ENCODE measurements around the gene SNX12. TPM values are rescaled to one million over a fixed set of nuclear protein-coding genes. Genes with fewer than 3 reads are reported as not detected.

SNX12 gene
- polyA plus RNA-seq, 2 donors: 18.9 to 29.4 TPM

DNA sequence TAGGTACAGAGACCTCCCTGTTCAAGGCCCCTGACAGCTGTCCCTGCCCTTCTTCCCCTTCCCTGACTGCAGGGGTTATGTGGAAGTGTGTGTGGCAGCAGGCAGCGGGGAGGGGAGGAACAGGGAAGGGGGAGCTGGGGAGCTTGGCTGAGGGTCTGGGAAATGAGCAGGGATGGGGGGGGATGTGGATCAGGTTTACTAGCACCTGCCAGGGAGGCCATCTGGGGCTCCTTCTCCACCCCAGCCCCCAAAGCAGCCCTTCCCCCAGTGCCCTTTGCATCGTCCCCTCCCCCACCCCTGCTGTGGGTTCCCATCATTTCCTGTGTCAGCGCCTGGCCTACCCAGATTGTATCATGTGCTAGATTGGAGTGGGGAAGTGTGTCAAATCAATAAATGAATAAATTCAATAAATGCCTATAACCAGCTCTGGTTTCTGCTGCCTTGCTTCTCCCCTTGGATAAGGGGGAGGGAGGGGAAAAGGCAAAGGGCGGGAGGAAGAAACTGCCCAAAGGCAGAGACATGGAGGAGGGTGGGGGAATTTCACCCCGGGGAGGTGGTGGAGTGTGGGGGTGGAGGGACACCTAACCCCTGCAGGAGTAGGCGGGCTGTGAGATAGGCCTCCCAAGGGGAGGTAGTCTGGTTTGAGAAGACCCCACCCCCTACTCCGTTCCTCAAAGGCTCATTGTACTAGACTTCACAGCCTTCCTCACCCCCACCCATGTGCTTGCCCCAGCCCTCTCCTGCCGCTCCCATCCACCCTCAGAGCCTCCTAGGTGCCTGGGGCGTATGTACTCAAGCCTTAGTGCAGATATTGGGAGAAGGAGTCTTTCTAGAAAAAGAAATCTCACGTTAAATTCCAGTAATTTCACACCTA lies 35.2 kb upstream of the SNX12 start:
- Histone ChIP-seq H3K9me3 (ENCODE audit: control insufficient read depth in 2 of 2, insufficient read depth in 1 of 2, low read depth in 1 of 2, low read length in 1 of 2) (no peaks in the 10 kb centered on the region), H3K27me3 (ENCODE audit: control insufficient read depth in 1 of 2, insufficient read depth in 2 of 2, low read length in 2 of 2) (no peaks in the 10 kb centered on the region), H3K4me3 (ENCODE audit: low read depth in 1 of 2, low read length in 2 of 2) (no peak overlapping the region), H3K4me1 (ENCODE audit: control insufficient read depth in 2 of 2, insufficient read depth in 2 of 2, low read length in 1 of 2) (no peaks in the 10 kb centered on the region), H3K36me3 (ENCODE audit: control insufficient read depth in 2 of 2, insufficient read depth in 2 of 2, low read length in 1 of 2) (no peaks in the 10 kb centered on the region), H3K27ac (ENCODE audit: low read depth in 2 of 2, low read length in 1 of 2) (peak overlapping the region in 1 of 2 donors; percentile 63)
- WGBS, 2 donors: 33 to 35% methylated on average over 8 to 10 of the region's 10 CpGs

DNA sequence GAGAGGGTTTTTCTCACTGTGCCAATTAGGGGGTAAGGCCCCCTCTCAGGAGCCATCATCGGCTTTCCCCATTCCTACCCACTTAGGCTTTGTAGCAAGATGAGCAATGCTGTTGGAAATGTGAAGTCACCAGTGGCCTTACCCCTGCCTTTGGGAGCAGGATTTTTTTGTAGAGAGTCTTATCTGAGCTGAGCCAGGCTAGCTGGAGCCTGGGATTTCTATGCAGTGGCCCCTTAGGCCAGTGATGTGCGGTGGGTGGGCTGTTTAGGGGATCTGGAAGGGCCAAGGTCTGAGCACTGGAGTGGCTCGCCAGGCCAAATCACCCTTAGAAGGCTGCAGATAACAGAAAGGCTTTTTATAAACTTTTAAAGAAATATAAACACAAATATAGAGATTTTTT lies 34.2 kb upstream of the SNX12 start:
- no peak overlapping the region for H3K27ac ChIP-seq (ENCODE audit: low read depth in 2 of 2, low read length in 1 of 2)
- H3K4me1 ChIP-seq (ENCODE audit: control insufficient read depth in 2 of 2, insufficient read depth in 2 of 2, low read length in 1 of 2): no peaks in the 10 kb centered on the region
- 57 to 73% methylated on average over 3 of the region's 3 CpGs for WGBS, 2 donors
- no peaks in the 10 kb centered on the region for H3K27me3 ChIP-seq (ENCODE audit: control insufficient read depth in 1 of 2, insufficient read depth in 2 of 2, low read length in 2 of 2)
- no peak overlapping the region for H3K4me3 ChIP-seq (ENCODE audit: low read depth in 1 of 2, low read length in 2 of 2)
- no peaks in the 10 kb centered on the region for H3K36me3 ChIP-seq (ENCODE audit: control insufficient read depth in 2 of 2, insufficient read depth in 2 of 2, low read length in 1 of 2)
- no peaks in the 10 kb centered on the region for H3K9me3 ChIP-seq (ENCODE audit: control insufficient read depth in 2 of 2, insufficient read depth in 1 of 2, low read depth in 1 of 2, low read length in 1 of 2)

DNA sequence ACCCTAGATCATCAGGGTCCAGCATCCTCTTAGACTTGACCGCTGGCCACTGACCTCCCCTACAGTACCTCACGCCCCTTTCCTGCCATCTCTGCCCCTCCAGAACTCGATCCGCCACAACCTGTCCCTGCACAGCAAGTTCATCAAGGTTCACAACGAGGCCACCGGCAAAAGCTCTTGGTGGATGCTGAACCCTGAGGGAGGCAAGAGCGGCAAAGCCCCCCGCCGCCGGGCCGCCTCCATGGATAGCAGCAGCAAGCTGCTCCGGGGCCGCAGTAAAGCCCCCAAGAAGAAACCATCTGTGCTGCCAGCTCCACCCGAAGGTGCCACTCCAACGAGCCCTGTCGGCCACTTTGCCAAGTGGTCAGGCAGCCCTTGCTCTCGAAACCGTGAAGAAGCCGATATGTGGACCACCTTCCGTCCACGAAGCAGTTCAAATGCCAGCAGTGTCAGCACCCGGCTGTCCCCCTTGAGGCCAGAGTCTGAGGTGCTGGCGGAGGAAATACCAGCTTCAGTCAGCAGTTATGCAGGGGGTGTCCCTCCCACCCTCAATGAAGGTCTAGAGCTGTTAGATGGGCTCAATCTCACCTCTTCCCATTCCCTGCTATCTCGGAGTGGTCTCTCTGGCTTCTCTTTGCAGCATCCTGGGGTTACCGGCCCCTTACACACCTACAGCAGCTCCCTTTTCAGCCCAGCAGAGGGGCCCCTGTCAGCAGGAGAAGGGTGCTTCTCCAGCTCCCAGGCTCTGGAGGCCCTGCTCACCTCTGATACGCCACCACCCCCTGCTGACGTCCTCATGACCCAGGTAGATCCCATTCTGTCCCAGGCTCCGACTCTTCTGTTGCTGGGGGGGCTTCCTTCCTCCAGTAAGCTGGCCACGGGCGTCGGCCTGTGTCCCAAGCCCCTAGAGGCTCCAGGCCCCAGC lies 32.7 kb upstream of the SNX12 start:
- Histone ChIP-seq H3K36me3 (ENCODE audit: control insufficient read depth in 2 of 2, insufficient read depth in 2 of 2, low read length in 1 of 2) (no peaks in the 10 kb centered on the region), H3K27me3 (ENCODE audit: control insufficient read depth in 1 of 2, insufficient read depth in 2 of 2, low read length in 2 of 2) (no peaks in the 10 kb centered on the region), H3K4me1 (ENCODE audit: control insufficient read depth in 2 of 2, insufficient read depth in 2 of 2, low read length in 1 of 2) (no peaks in the 10 kb centered on the region), H3K9me3 (ENCODE audit: control insufficient read depth in 2 of 2, insufficient read depth in 1 of 2, low read depth in 1 of 2, low read length in 1 of 2) (no peaks in the 10 kb centered on the region), H3K4me3 (ENCODE audit: low read depth in 1 of 2, low read length in 2 of 2) (no peak overlapping the region), H3K27ac (ENCODE audit: low read depth in 2 of 2, low read length in 1 of 2) (no peak overlapping the region)
- 74 to 85% methylated on average over 31 of the region's 31 CpGs for WGBS, 2 donors

DNA sequence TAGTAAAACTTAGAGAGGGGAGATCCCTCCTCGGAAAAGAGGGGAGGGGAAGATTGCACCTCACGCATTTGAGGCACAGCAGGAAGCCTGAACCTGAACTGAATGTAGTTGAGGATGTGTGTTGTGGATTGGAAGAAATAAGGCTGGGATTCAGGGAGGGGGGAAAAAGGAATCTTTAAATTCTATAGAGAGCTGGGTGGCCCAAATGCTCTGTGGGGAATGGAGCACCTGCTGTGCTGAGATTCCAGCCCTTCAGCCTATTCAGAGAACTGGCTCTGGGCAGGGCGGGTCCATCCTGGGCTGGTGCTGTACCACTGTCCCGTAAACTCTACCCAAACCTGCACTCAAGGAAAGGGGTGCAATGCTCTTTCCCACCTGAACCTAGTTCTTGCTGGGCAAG lies 31.6 kb upstream of the SNX12 start:
- WGBS, 2 donors: 67 to 93% methylated on average over 4 of the region's 4 CpGs
- Histone ChIP-seq H3K4me3 (ENCODE audit: low read depth in 1 of 2, low read length in 2 of 2) (no peak overlapping the region), H3K27ac (ENCODE audit: low read depth in 2 of 2, low read length in 1 of 2) (no peak overlapping the region), H3K9me3 (ENCODE audit: control insufficient read depth in 2 of 2, insufficient read depth in 1 of 2, low read depth in 1 of 2, low read length in 1 of 2) (no peaks in the 10 kb centered on the region), H3K36me3 (ENCODE audit: control insufficient read depth in 2 of 2, insufficient read depth in 2 of 2, low read length in 1 of 2) (no peaks in the 10 kb centered on the region), H3K27me3 (ENCODE audit: control insufficient read depth in 1 of 2, insufficient read depth in 2 of 2, low read length in 2 of 2) (no peaks in the 10 kb centered on the region), H3K4me1 (ENCODE audit: control insufficient read depth in 2 of 2, insufficient read depth in 2 of 2, low read length in 1 of 2) (no peaks in the 10 kb centered on the region)

DNA sequence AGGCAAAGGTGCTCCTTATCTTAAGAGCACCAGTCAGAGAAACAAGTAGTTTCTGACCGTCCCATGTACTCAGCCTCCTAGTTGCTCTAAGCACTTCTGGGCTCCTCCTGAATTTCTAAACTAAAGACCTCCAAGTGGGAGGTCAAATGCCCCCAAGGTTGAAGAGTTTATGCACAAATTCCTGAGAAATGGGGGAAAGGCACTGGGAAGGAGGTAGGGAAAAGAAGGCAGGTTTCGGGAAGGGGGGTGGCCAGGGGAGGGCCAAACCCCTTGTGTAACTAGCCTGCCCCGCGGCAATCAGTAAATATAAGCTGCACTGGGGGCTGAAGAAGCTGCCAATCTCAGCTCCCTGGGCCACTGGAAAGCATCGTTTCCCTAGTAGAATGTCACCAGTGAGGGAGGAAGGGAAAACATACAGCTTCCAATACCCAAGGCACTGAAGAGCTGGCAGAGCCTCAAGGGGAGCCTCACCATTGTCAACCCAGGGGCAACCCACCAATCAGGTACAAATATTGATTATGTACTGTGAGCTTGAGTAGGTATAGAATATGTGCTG lies 30.9 kb upstream of the SNX12 start:
- H3K27ac ChIP-seq (ENCODE audit: low read depth in 2 of 2, low read length in 1 of 2): no peak overlapping the region
- no peaks in the 10 kb centered on the region for H3K36me3 ChIP-seq (ENCODE audit: control insufficient read depth in 2 of 2, insufficient read depth in 2 of 2, low read length in 1 of 2)
- H3K9me3 ChIP-seq (ENCODE audit: control insufficient read depth in 2 of 2, insufficient read depth in 1 of 2, low read depth in 1 of 2, low read length in 1 of 2): no peaks in the 10 kb centered on the region
- no peaks in the 10 kb centered on the region for H3K4me1 ChIP-seq (ENCODE audit: control insufficient read depth in 2 of 2, insufficient read depth in 2 of 2, low read length in 1 of 2)
- H3K4me3 ChIP-seq (ENCODE audit: low read depth in 1 of 2, low read length in 2 of 2): no peak overlapping the region
- 62 to 82% methylated on average over 5 of the region's 5 CpGs for WGBS, 2 donors
- H3K27me3 ChIP-seq (ENCODE audit: control insufficient read depth in 1 of 2, insufficient read depth in 2 of 2, low read length in 2 of 2): no peaks in the 10 kb centered on the region

DNA sequence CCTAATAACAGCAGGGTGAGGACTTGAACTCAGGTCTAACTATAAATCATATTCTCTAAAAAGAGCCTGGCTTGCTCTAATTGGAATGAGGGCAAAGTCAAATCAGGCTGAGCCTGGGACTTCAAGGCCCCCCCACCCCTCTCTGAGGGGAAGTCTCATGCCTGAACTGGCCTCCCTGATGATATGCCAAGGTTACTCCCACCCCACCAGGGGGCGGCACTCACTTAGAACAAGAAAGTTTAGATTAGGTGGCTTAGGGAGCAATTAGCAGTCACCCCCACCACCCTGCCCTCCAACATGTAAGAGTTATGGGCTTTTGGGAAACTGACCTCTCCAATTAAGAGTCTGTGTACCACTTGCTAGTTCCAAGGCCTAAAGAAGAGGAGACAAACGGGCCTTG lies 30.2 kb upstream of the SNX12 start:
- no peaks in the 10 kb centered on the region for H3K27me3 ChIP-seq (ENCODE audit: control insufficient read depth in 1 of 2, insufficient read depth in 2 of 2, low read length in 2 of 2)
- 17 to 22% methylated on average over 2 of the region's 2 CpGs for WGBS, 2 donors
- H3K4me3 ChIP-seq (ENCODE audit: low read depth in 1 of 2, low read length in 2 of 2): no peak overlapping the region
- no peaks in the 10 kb centered on the region for H3K9me3 ChIP-seq (ENCODE audit: control insufficient read depth in 2 of 2, insufficient read depth in 1 of 2, low read depth in 1 of 2, low read length in 1 of 2)
- no peaks in the 10 kb centered on the region for H3K4me1 ChIP-seq (ENCODE audit: control insufficient read depth in 2 of 2, insufficient read depth in 2 of 2, low read length in 1 of 2)
- H3K36me3 ChIP-seq (ENCODE audit: control insufficient read depth in 2 of 2, insufficient read depth in 2 of 2, low read length in 1 of 2): no peaks in the 10 kb centered on the region
- H3K27ac ChIP-seq (ENCODE audit: low read depth in 2 of 2, low read length in 1 of 2): no peak overlapping the region

DNA sequence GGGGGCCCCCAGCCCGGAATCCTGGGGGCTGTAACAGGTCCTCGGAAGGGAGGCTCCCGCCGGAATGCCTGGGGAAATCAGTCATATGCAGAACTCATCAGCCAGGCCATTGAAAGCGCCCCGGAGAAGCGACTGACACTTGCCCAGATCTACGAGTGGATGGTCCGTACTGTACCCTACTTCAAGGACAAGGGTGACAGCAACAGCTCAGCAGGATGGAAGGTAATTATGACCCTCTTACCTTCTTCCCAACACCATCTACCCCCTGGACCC lies 28.6 kb upstream of the SNX12 start:
- H3K9me3 ChIP-seq (ENCODE audit: control insufficient read depth in 2 of 2, insufficient read depth in 1 of 2, low read depth in 1 of 2, low read length in 1 of 2): no peaks in the 10 kb centered on the region
- H3K4me1 ChIP-seq (ENCODE audit: control insufficient read depth in 2 of 2, insufficient read depth in 2 of 2, low read length in 1 of 2): no peaks in the 10 kb centered on the region
- no peaks in the 10 kb centered on the region for H3K27me3 ChIP-seq (ENCODE audit: control insufficient read depth in 1 of 2, insufficient read depth in 2 of 2, low read length in 2 of 2)
- WGBS, 2 donors: 5 to 17% methylated on average over 9 of the region's 9 CpGs
- peak overlapping the region; percentile 56 to 60 for H3K4me3 ChIP-seq (ENCODE audit: low read depth in 1 of 2, low read length in 2 of 2)
- H3K27ac ChIP-seq (ENCODE audit: low read depth in 2 of 2, low read length in 1 of 2): no peak overlapping the region
- H3K36me3 ChIP-seq (ENCODE audit: control insufficient read depth in 2 of 2, insufficient read depth in 2 of 2, low read length in 1 of 2): no peaks in the 10 kb centered on the region

DNA sequence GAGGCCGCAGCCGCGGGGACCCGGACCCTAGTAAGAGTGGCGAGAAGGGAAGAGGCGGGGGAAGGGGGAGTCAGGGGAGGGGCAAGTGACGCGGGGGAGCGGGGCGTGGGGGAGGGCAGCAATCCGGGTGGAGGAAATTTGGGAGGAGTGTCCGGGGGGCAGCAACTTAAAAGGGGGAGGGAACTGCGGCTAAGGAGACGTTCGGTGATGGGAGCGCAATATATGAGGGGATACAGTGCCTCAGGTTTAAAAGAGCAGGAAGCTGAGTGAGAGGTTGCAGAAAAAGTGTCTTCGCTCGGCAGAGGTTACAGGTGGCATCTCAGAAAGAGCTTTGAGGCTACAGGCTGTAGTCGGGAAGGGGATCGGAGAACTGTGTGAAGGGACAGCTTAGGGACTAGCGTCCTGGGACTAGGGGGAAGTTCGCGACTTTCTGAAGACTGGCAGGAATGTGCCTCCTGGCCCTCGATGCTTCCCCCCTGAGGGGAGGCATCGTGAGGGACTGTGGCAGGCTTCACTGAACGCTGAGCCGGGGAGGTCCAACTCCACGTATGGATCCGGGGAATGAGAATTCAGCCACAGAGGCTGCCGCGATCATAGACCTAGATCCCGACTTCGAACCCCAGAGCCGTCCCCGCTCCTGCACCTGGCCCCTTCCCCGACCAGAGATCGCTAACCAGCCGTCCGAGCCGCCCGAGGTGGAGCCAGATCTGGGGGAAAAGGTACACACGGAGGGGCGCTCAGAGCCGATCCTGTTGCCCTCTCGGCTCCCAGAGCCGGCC lies 28.0 kb upstream of the SNX12 start:
- Histone ChIP-seq H3K9me3 (ENCODE audit: control insufficient read depth in 2 of 2, insufficient read depth in 1 of 2, low read depth in 1 of 2, low read length in 1 of 2) (no peaks in the 10 kb centered on the region), H3K36me3 (ENCODE audit: control insufficient read depth in 2 of 2, insufficient read depth in 2 of 2, low read length in 1 of 2) (no peaks in the 10 kb centered on the region), H3K4me1 (ENCODE audit: control insufficient read depth in 2 of 2, insufficient read depth in 2 of 2, low read length in 1 of 2) (no peaks in the 10 kb centered on the region), H3K27me3 (ENCODE audit: control insufficient read depth in 1 of 2, insufficient read depth in 2 of 2, low read length in 2 of 2) (no peaks in the 10 kb centered on the region), H3K4me3 (ENCODE audit: low read depth in 1 of 2, low read length in 2 of 2) (peak overlapping the region; percentile 56 to 60), H3K27ac (ENCODE audit: low read depth in 2 of 2, low read length in 1 of 2) (peak overlapping the region; percentile 43 to 78)
- WGBS, 2 donors: 1 to 26% methylated on average over 46 of the region's 46 CpGs

DNA sequence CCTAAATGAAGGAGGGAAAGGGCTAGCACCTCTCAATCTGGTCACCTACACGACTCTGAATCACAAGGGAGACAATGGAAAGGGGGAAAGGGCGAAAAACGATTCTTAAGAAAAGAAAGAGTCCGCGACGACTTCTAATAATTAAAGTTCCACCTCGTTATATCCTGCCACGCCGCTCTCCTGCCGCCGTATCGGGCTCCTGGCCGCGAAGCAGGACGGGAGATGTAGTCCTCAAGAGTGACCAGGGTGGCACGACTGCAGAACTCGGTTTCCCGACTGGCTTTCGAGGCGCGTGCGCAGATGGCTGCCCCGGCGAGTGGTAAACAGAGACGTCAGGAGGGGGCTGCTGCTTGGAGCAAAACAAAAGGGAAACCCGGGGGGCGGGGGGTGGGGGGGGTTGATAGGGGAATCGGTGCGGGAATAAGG lies 27.4 kb upstream of the SNX12 start, which contains the start of gene FOXO4:
TSS of gene FOXO4 (plus strand) at position 297 of the 426 bp plus-strand sequence. CDS start 678 bp downstream, outside the sequence.
- no peaks in the 10 kb centered on the region for H3K27me3 ChIP-seq (ENCODE audit: control insufficient read depth in 1 of 2, insufficient read depth in 2 of 2, low read length in 2 of 2)
- 1 to 9% methylated on average over 29 of the region's 29 CpGs for WGBS, 2 donors
- peak within 1 kb of the TSS; percentile 43 to 78 for H3K27ac ChIP-seq (ENCODE audit: low read depth in 2 of 2, low read length in 1 of 2)
- H3K4me1 ChIP-seq (ENCODE audit: control insufficient read depth in 2 of 2, insufficient read depth in 2 of 2, low read length in 1 of 2): no peaks in the 10 kb centered on the region
- H3K4me3 ChIP-seq (ENCODE audit: low read depth in 1 of 2, low read length in 2 of 2): peak within 1 kb of the TSS; percentile 56 to 60
- no peaks in the 10 kb centered on the region for H3K36me3 ChIP-seq (ENCODE audit: control insufficient read depth in 2 of 2, insufficient read depth in 2 of 2, low read length in 1 of 2)
- H3K9me3 ChIP-seq (ENCODE audit: control insufficient read depth in 2 of 2, insufficient read depth in 1 of 2, low read depth in 1 of 2, low read length in 1 of 2): no peaks in the 10 kb centered on the region
